HEK293 (cell line): Measurements from ENCODE around the gene CCDC78.

Source experiments
- SALL2 ChIP-seq: fragments of 450-650 bp; formaldehyde crosslinking; IDR thresholded peaks from 2 replicates; pipeline ENCODE4 v1.5.0; 2017; ENCODE audit warnings: missing biosample characterization, mild to moderate bottlenecking, missing genetic modification characterization, borderline replicate concordance
- YY1 ChIP-seq: fragments of 450-650 bp; formaldehyde crosslinking; IDR thresholded peaks from 2 replicates; pipeline ENCODE4 v1.5.1; 2018; ENCODE audit warnings: missing biosample characterization, missing genetic modification characterization
- ZNF138 ChIP-seq: fragments of 450-650 bp; formaldehyde crosslinking; IDR thresholded peaks from 2 replicates; pipeline ENCODE4 v1.5.1; 2016; ENCODE audit warnings: missing biosample characterization, missing genetic modification characterization, borderline replicate concordance
- ZNF366 ChIP-seq: fragments of 450-650 bp; formaldehyde crosslinking; conservative IDR thresholded peaks from 2 replicates; pipeline ENCODE4 v1.5.1; 2016; ENCODE audit warnings: missing biosample characterization, missing genetic modification characterization
- ZNF510 ChIP-seq: fragments of 450-650 bp; formaldehyde crosslinking; IDR thresholded peaks from 2 replicates; pipeline ENCODE4 v1.5.1; 2018; ENCODE audit warnings: mild to moderate bottlenecking, missing genetic modification characterization, missing biosample characterization; ENCODE audit not compliant: insufficient replicate concordance
- ZNF530 ChIP-seq: fragments of 450-650 bp; formaldehyde crosslinking; IDR thresholded peaks from 2 replicates; pipeline ENCODE4 v1.5.1; 2016; ENCODE audit warnings: low read depth, missing biosample characterization, missing genetic modification characterization
- ZNF670 ChIP-seq: fragments of 450-650 bp; formaldehyde crosslinking; IDR thresholded peaks from 2 replicates; pipeline ENCODE4 v1.5.1; 2016; ENCODE audit warnings: missing biosample characterization, missing genetic modification characterization, low read depth
- ZNF776 ChIP-seq: fragments of 450-650 bp; formaldehyde crosslinking; IDR thresholded peaks from 2 replicates; pipeline ENCODE4 v1.5.0; 2017; ENCODE audit warnings: missing biosample characterization, missing genetic modification characterization, borderline replicate concordance
- TF ChIP-seq, protein P1 (sequence below): fragments of 450-650 bp; formaldehyde crosslinking; IDR thresholded peaks from 2 replicates; pipeline ENCODE4 v1.5.1; 2016; ENCODE audit warnings: missing biosample characterization, missing genetic modification characterization
- TF ChIP-seq, protein P2 (sequence below): fragments of 450-650 bp; IDR thresholded peaks from 2 replicates; pipeline ENCODE4 v1.5.1; 2018; ENCODE audit warnings: missing biosample characterization, mild to moderate bottlenecking, missing genetic modification characterization
- TF ChIP-seq, protein P3 (sequence below): fragments of 450-650 bp; formaldehyde crosslinking; IDR thresholded peaks from 2 replicates; pipeline ENCODE4 v1.5.1; 2016; ENCODE audit warnings: missing biosample characterization, missing genetic modification characterization

DNA sequence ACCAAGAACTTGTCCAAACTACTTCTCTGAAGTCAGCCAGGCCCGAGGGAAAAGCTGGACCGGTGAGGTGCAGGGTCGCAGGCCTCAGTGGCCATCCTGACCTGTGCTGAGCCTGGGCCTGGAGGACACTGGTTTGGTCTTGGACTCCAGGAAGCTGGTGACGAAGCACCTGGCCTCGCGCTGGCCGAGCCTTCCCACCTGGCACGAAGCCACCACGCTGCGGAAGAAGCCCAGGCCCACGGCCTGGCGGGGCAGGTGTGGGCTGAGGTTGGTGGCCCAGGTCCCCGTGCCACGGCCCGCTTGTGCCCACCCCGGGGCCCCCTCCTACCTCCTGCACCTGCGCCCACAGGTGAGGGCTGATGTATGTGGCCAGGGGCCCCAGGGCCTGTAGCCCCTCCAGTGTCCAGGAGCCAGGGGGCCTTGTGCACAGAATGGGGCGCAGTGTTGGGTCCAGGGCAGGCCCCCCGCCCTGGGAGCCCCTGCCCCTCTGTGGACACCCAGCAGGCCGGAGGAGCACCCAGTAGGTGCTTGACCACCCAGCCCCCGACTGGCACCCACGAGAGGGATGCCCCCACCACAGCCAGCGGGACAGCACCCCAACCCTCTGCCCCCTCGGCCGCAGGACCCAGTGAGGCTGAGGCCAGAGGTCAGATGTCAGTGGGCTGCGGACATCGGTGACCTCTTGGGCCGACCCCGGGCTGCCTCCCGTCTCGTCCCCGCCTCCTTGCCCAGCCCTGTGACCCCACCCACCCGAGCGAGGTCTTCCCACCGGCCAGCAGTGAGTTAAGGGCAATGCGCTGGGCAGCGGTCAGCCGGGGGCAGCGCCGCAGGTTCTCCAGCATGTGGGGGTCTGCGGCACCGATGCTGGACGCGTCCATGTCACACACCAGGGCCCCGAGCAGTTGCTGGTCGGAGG lies 48.1 kb upstream of the CCDC78 start:
- TF ChIP-seq ZNF510 (tag by site-specific recombination) (no peak), YY1 (tag by site-specific recombination) (no peak), ZNF366 (no peak), SALL2 (no peak), ZNF670 (tag by site-specific recombination) (no peak), ZNF138 (no peak), ZNF530 (tag by site-specific recombination) (no peak), ZNF776 (tag by site-specific recombination) (no peak)
- TF ChIP-seq, protein P1, sequence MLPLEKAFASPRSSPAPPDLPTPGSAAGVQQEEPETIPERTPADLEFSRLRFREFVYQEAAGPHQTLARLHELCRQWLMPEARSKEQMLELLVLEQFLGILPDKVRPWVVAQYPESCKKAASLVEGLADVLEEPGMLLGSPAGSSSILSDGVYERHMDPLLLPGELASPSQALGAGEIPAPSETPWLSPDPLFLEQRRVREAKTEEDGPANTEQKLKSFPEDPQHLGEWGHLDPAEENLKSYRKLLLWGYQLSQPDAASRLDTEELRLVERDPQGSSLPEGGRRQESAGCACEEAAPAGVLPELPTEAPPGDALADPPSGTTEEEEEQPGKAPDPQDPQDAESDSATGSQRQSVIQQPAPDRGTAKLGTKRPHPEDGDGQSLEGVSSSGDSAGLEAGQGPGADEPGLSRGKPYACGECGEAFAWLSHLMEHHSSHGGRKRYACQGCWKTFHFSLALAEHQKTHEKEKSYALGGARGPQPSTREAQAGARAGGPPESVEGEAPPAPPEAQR (tag by site-specific recombination): no peak
- TF ChIP-seq, protein P2, sequence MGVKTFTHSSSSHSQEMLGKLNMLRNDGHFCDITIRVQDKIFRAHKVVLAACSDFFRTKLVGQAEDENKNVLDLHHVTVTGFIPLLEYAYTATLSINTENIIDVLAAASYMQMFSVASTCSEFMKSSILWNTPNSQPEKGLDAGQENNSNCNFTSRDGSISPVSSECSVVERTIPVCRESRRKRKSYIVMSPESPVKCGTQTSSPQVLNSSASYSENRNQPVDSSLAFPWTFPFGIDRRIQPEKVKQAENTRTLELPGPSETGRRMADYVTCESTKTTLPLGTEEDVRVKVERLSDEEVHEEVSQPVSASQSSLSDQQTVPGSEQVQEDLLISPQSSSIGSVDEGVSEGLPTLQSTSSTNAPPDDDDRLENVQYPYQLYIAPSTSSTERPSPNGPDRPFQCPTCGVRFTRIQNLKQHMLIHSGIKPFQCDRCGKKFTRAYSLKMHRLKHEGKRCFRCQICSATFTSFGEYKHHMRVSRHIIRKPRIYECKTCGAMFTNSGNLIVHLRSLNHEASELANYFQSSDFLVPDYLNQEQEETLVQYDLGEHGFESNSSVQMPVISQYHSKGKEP (tag by site-specific recombination): no peak
- TF ChIP-seq, protein P3, sequence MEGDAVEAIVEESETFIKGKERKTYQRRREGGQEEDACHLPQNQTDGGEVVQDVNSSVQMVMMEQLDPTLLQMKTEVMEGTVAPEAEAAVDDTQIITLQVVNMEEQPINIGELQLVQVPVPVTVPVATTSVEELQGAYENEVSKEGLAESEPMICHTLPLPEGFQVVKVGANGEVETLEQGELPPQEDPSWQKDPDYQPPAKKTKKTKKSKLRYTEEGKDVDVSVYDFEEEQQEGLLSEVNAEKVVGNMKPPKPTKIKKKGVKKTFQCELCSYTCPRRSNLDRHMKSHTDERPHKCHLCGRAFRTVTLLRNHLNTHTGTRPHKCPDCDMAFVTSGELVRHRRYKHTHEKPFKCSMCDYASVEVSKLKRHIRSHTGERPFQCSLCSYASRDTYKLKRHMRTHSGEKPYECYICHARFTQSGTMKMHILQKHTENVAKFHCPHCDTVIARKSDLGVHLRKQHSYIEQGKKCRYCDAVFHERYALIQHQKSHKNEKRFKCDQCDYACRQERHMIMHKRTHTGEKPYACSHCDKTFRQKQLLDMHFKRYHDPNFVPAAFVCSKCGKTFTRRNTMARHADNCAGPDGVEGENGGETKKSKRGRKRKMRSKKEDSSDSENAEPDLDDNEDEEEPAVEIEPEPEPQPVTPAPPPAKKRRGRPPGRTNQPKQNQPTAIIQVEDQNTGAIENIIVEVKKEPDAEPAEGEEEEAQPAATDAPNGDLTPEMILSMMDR (tag by site-specific recombination): no peak
